Right lobe of liver (tissue), 4 donors: ENCODE results near the gene TCF23.

Experiments used
- POLR2A ChIP-seq: fragments of 450-650 bp; IDR thresholded peaks from one replicate; pipeline ENCODE4 v1.6.1; 2017; ENCODE audit warnings: antibody characterized with exemption, mild to moderate bottlenecking
- TF ChIP-seq, protein P1 (sequence below), 4 donors: fragments of 200-600 bp in 3 of 4; fragments of 450-650 bp in 1 of 4; IDR thresholded peaks; one replicate each; pipeline versions ENCODE4 v1.5.1 to v1.8.0; 2016 to 2022; ENCODE audit warnings: antibody characterized with exemption in 4 of 4, mild to moderate bottlenecking in 2 of 4
- donor health status: DM: no; HTN: no; CAD: no.
- donor health status: DM: no; HTN: no; CAD: no.
- donor health status: DM: no; HTN: yes; CAD: no.

GRCh38 chr2:27150639-27151230 lies 1.9 kb downstream of the TCF23 start:
- TF ChIP-seq, protein P1, sequence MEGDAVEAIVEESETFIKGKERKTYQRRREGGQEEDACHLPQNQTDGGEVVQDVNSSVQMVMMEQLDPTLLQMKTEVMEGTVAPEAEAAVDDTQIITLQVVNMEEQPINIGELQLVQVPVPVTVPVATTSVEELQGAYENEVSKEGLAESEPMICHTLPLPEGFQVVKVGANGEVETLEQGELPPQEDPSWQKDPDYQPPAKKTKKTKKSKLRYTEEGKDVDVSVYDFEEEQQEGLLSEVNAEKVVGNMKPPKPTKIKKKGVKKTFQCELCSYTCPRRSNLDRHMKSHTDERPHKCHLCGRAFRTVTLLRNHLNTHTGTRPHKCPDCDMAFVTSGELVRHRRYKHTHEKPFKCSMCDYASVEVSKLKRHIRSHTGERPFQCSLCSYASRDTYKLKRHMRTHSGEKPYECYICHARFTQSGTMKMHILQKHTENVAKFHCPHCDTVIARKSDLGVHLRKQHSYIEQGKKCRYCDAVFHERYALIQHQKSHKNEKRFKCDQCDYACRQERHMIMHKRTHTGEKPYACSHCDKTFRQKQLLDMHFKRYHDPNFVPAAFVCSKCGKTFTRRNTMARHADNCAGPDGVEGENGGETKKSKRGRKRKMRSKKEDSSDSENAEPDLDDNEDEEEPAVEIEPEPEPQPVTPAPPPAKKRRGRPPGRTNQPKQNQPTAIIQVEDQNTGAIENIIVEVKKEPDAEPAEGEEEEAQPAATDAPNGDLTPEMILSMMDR (IDR thresholded peaks at IDR 0.05) = no peak
- TF ChIP-seq POLR2A = no peak
